GM18520 (cell line): ENCODE results near the gene TTC1.
"Not testable (repeated sequence)": the region's sequence is repeated elsewhere in the genome, so short reads cannot be mapped to it uniquely, and the experiment has no call there.

Experiments
- ATAC-seq: cut with Tn5 transposase; IDR thresholded peaks from one replicate; pipeline ENCODE4 v1.9.1; 2021; ENCODE audit not compliant: unreplicated experiment

Gene TTC1

DNA sequence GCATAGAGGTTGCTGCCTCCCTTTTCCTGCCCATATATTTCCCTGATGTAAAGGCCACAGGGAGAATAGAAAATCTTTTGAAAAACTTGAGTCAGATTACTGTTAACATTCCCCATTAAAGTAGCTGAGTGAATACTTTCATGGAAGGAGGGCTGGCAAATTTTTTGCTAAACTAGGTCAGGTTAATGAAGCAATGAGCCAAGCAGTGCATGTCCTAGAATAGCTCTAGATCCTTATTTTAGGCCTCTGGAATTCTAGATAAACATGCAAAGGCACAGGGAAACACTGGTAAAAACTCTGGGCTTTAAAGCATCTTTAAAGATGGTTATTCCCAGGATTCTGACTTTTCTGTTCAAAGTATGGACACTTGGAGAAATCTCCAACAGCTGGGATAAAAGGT is 27.9 kb downstream of the TTC1 start:
- ATAC-seq: no peak

DNA sequence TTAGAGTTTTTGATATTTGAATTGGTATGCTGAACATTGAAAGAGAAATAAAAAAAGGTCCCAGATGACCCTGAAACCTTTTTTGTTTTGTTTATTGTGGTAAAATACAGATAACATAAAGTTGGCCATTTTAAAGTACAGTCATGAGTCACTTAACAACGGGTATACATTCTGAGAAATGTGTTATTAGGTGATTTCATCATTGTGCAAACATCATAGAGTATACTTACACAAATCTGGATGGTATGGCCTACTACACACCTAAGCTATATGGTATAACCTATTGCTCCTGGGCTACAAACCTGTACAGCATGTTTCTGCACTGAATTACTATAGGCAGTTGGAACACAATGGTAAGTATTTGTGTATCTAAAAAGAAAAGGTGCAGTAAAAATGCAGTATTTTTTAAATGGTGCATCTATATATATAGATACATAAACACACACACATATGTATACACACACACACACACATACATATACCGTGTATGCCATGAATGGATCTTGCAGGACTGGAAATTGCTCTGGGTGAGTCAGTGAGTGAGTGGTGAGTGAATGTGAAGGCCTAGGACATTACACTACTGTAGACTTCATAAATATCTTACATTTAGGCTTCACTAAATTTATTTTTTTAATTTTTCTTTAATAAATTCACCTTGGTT is 31.0 kb downstream of the TTC1 start:
- ATAC-seq: no peak

DNA sequence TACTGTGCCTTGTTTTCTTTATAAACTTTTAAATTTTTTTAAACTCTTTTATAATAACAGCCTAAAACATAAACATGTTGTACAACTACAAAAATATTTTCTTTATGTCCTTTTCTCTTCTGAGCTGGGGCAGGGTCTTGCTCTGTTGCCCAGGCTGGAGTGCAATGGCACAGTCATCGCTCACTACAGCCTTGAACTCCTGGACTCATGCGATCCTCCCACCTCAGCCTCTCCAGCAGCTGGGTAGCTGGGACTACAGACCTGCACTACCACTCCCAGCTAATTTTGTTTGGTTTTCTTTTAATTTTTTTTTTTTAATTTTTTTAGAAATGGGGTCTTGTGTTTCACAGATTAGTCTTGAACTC is 31.5 kb downstream of the TTC1 start:
- ATAC-seq: no peak

DNA sequence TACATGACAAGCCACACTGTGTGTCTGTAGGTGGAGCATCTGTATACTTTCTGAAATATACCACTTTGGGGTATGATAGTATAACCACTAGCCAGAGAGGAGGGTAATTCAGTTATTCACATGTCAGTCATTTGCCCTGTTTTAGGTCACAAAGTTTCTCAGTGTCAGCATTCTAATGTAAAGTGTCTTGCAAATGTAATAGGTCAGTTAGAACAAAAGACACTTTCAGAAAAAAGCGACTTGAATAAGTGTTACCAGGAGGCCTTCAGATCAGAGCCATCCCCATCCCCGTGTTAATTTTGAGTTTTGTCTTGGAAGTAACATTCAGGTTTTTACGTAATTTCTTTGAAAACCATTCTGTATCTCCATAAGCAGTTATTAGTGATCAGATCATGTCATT is 33.7 kb downstream of the TTC1 start:
- ATAC-seq: no peak

DNA sequence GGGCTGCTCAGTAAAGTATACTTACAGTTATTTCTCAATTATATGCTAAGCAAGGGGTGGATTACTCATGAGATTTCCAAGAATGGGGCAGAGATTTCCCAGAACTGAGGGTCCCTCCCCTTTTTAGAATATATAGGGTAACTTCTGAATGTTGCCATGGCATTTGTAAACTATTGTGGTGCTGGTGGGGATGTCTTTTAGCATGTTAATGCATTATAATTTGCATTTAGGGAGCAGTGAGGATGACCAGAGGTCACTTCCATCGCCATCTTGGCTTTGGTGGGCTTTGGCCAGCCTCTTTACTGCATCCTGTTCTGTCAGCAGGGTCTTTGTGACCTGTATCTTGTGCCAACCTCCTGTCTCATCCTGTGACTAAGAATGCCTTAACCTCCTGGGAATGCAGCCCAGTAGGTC is 35.5 kb downstream of the TTC1 start:
- no peak for ATAC-seq

DNA sequence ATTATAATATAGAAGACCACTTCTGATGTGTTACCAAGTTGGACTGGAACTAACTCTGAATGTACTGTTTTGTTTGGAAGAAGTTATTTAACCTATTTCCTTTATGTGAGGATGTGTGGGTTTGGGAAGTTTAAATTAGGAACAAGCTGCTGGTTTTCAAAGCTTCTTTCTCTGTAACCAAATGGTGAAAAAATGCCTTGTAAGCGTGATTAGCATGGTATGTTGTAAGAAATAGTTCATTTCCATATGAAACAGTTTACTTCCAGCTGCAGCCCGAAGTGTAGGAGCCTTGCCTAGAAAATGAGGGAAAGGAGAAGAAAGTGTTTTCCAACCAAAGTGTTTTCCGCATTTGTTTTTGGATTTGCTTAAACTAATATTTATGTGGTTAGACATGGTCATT is 36.0 kb downstream of the TTC1 start:
- no peak for ATAC-seq

DNA sequence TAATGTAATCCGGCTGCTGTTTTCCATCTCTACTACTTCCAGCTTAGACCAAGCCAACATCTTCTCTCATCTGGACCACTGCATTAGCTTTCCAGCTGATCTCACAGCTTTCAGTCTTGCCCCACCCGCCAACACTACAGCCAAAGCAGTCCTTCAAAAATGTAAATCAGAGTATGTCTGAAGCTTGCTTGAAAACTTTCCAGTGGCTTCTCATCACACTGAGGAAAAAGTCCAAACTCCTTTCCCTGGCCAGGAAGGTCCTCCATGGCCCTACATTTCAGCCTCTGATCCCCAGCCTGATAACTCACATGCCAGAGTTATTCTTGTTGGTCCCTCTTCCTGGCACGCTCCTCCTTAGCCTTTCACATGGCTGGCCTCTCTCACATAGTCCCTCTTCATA is 38.5 kb downstream of the TTC1 start:
- ATAC-seq: no peak

DNA sequence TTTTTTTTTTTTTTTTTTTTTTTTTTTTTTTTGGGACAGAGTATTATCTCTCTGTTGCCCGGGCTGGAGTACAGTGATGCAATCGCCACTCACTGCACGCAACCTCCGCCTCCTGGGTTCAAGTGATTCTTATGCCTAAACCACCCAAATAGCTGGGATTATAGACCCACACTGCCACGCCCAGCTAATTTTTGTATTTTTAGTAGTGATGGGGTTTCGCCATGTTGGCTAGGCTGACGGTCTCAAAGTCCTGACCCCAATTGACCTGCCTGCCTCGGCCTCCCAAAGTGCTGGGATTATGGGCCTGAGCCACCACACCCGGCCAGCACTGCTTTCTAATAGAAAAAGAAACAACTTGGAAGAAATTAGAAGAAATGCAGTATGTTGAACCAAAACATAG is 39.2 kb downstream of the TTC1 start:
- no peak for ATAC-seq

DNA sequence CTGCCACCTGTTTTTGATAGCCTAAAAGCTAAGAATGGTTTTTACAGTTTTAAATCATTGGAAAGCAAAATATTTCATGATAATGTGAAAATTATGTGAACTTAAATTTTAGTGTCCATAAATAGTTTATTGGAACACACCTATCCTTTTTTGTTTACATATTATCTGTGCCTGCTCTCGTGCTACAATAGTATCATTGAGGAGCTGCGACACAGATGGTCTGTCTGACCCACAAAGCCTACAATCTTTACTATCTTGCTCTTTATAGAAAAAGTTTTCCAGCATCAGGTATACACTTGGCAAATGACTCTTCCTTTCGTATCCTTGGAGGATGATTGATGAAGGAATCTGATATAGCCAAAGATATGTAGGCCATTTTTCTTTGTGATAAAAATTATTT is 40.2 kb downstream of the TTC1 start:
- no peak for ATAC-seq

DNA sequence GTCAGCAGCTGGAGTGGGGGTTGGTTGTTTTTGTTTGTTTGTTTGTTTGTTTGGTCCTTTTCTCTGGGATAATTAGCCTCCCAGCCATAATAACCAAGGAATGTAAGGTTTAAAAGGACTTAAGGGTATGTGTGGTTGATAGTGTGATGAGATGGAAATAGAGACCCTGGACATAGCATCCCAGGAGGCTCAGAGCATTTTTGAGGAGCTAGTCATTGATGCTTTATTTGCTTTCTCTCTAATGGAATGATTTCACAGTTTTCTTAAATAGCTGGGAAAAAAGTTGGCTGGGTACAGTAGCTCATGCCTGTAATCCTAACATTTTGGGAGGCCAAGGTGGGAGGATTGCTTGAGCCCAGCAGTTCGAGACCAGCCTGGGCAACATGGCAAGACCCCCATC is 45.1 kb downstream of the TTC1 start:
- no peak for ATAC-seq

DNA sequence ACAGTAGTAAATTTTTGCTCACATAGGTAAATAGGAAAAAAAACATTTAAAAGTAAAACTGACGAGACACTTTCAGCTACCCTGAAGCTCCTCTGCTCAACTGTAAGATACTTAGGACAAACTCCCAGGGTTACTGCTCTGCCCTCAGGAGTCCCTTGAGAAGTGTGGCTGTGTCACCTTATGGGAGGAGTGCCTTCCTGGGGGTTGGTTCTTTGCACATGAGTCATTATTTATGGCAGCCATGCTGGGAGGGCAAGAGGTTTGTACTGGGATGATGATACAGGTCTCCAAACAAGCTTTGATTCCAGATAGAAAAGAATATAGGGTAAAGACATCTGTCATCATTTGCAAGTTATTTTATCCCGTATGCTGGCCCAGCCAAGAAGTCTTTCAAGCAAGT is 45.9 kb downstream of the TTC1 start:
- ATAC-seq: no peak

DNA sequence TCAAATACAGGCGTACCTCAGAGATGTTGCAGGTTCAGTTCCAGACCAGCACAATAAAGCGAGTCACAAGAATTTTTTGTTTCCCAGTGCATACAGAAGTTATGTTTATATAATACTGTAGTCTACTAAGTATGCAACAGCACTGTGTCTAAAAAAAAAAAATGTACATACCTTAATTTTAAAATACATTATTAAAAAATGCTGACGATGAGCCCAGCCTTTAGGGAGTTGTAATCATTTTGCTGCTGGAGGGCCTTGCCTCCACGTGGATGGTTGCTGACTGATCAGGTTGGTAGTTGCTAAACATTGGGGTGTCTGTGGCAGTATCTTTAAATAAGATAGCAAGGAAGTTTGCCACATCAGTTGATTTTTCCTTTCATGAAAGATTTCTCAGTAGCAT is 48.3 kb downstream of the TTC1 start:
- no peak for ATAC-seq

DNA sequence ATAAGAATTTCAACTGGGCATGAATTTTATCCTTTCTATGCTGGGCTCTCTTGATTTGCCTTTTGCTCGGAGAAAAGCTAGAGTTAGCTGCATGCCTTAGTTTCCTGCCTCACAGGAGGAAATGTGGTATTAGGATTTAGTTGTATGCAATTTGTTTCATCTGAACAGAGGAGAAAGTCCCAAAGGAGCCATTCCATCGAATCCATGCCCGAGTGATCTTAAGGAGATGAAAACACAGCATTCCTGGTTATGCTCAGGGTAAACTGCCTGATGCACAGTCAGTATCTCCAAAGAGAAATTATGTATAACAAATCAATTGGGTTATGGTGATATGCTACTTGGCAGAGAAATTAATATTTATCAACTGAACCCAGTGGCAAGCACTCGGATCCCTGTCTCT is 51.1 kb downstream of the TTC1 start:
- ATAC-seq: no peak

DNA sequence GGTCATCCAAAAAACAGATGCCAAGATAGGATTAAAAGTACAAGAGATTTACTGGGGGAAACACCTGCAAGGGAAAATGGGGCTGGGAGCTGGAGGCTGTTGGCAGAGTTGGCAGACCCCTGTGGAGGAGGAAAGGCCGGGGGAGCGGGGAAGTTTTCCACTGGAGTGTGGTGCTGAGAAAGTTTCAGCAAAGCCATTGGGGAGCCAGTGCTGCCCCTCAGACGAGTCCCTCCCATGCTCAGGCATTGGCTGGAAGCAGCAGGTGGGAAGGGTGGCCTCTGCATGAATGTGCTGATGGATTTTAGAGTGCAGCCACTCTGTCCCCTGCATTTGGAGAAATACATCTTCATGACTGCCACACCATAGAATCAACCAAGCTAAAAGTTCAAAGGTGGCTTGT is 52.8 kb downstream of the TTC1 start:
- no peak for ATAC-seq

DNA sequence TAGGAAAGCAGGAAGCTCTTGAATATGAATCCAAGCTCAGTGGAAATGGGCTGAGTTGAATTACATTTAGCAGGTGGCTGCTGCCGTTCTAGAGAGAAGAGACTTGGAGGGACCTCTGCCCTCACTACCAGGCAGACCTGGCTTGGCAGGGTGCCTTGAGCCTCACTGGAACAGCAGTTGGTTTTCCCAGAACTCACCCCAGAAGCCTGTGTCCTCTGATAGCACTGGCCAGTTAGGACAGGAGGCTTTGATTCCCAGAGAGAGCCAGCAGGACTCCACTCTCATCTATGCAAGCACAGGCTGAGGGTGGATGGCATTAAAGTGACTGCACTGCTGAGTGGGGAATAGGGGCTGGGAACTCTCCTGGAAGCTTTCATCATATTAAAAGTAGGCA is 55.5 kb downstream of the TTC1 start:
- no peak for ATAC-seq

DNA sequence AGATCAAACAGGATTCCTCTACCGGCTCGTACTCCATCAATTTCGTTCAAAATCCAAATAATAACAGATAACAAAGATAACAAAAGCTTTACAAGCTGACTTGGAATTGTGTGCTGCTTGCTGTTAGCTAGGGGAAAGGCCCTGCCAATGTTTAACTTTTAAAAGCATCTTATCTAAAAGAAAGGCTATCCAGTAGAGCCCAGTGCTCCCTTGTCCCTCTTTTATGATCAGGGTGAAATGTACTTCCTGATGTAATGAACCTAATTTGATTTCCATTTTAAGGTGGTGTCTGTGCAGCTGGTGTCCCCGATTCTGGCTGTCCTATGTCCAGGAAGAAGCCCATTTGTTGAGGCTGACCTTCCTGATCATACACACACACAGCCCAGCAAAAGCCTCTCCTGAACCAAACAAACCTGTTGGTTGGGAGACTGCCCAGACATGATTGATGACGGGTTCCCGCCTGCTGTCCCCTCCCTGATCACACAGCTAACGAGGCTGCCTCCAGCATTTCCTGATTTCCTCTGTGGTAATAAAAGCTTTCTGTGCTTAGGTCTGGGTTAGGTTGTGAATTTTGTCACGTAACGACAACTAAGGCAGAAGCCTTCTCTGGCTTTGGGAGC is 56.2 kb downstream of the TTC1 start:
- ATAC-seq: no peak

DNA sequence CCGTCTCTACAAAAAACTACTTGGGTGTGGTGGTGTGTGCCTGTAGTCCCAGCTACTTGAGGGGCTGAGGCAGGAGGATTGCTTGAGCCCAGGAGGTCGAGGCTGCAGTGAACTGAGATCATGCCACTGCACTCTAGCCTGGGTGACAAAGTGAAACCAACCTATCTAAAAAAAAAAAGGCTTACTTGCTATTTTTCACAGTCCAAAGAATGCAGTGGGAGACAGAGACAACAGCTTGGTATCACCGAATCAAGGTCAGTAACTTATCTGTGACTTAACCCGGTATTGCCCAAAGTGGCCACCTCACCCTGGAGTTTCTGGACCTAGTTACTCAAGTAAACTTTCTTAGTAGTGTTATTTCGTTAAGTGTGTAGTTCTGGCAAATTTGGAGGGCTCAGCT is 60.2 kb downstream of the TTC1 start:
- not testable (repeated sequence) for ATAC-seq

DNA sequence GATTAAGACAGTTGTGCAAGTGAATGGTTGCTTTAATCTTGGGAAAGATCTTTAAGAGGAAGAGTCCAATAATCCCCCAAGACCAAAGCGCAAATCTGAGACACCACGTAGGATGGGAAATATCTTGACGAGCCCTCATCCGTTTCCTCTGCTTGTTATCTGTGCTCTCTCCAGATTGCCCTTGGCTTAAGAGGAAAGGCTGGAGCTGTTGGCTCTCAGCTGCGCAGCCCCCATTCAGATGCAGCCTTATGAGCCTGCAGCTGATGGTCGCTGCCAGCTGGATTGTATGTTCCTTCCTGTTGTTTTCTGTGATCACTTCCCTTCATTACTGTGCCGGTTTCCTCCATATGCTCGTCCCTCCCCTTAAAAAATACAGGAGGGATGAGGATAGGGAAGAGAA is 62.6 kb downstream of the TTC1 start:
- no peak for ATAC-seq

DNA sequence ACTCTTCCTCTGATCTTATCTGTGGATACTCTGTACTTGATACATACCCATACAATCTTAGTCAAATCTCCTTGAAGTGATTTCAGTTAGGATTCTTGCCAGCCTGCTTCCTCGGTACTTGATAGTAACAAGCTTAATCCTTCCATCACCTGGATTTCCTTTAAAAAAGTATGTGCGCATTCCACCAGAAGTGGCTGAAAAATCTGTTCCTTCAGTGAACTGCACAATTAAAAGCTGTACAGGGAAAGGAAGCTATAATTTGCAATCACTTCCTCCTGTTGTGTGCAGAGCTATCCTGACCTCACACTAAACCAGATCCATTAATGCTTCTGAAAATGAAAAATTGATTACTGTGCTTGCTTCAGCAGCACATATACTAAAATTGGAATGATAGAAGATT is 63.0 kb downstream of the TTC1 start:
- ATAC-seq: no peak

DNA sequence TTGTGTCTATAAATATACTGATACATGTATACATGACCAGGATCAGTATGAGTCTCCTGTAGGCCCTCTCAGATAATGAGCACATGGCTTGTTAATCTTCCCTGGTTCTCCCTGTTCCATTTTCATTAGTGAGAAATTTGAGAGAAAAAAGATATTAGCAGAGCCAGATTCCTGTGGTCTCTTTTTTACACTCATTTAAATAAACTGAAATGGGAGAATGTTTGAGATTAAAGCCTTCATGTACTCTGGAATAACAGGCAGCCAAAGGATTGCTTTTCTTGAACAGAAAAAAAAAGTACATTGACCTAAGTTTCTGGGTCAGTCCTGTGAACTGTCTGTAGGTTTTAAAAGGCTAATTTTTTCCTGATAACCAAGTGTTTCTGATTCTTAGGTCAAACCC is 66.1 kb downstream of the TTC1 start:
- no peak for ATAC-seq

DNA sequence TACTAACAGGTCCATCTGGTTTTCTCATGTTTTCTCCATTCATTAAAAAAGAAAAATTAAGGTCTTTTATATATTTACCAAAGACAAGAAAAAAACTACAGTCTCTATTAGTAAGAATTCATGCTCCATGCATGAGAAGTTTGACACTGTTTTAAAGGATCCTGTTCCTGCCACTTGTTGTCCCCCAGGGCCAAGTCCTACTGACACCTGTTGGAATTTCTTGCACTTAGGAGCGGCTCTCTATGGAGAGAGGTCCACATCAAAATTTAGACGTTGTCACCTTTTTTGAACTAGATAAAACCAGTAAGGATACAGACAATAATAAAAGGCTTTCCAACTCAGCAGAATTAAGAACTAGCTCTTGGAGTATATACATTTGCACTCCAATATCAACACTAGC is 68.1 kb downstream of the TTC1 start:
- no peak for ATAC-seq

DNA sequence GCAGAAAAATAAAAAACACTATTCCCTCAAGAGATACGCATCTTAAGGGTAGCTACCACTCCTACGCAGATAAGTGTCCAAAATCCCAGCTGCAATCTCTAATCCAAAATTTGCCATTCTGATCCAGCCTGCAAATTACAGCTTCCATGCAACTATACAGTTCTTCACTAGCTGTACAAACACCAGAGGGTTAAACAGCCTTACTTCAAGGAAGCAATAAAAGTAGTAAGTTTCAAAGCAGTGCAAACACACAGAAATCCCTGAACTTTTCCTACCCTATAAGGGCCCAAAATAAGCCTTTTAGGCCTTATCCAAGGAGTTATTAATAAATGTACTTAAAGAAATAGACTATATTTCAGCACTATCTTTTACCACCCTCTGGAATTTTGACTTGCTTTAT is 70.8 kb downstream of the TTC1 start:
- ATAC-seq: no peak

DNA sequence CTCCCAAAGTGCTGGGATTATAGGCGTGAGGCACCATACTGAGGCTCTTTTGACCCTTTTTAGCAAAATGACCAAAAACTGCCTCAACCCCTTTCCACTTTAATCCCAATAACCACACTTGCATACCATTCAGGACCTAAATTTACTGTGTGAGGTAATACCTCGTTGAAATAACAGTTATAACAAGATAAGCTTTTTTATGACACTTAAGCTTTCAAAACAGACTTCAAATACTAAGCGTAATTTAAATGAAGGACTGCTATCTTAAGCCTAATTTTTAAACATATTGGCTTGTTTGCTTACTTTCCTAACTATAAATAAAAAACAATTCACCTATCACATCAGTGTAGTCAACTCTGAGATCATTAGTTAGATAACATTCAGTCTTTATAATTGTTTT is 72.6 kb downstream of the TTC1 start:
- ATAC-seq: no peak
